Measurements from ENCODE around the gene CCDC27. TPM values are rescaled to one million over a fixed set of nuclear protein-coding genes. Genes with fewer than 3 reads are reported as not detected.

The CCDC27 gene
- total and polyA plus RNA-seq, 3 donors from 2014 or later: 10.6 to 28.4 (median 18.3) TPM

DNA sequence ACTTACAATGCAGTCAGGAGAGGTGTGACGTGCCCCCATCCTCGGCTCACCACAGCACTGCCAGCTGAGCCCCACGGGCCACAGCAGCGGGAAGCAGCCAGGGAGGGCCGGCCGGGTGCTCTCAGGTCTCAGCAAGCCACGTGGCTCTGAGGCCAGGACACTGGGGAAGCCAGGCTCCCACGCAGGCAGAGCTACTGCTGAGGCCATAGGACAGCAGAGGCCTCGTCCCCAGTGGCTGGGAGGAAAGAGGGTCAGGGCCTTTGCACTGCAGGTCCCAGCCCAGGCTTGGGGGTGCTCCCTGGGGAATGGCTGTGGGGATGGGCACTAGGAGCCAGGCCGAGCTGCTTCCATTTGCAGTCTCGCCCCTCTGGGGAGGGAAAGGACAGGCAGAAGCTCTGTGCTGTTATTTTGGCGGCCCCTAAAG is 38.3 kb downstream of the CCDC27 start:
- Histone ChIP-seq H3K27me3 (no peaks in the 10 kb centered on the region), H3K27ac (no peak overlapping the region), H3K4me1 (peaks cover 26% of the 10 kb centered on the region), H3K4me3 (no peak overlapping the region), H3K36me3 (ENCODE audit: low read depth, missing control alignments) (no peaks in the 10 kb centered on the region), H3K9me3 (no peaks in the 10 kb centered on the region)
- no peak for DNase-seq
- 44 to 51% methylated on average over 6 to 9 of the region's 12 CpGs for WGBS, 2 donors
- TF ChIP-seq POLR2A (IDR thresholded peaks at IDR 0.05): no peak
- TF ChIP-seq, protein P1, sequence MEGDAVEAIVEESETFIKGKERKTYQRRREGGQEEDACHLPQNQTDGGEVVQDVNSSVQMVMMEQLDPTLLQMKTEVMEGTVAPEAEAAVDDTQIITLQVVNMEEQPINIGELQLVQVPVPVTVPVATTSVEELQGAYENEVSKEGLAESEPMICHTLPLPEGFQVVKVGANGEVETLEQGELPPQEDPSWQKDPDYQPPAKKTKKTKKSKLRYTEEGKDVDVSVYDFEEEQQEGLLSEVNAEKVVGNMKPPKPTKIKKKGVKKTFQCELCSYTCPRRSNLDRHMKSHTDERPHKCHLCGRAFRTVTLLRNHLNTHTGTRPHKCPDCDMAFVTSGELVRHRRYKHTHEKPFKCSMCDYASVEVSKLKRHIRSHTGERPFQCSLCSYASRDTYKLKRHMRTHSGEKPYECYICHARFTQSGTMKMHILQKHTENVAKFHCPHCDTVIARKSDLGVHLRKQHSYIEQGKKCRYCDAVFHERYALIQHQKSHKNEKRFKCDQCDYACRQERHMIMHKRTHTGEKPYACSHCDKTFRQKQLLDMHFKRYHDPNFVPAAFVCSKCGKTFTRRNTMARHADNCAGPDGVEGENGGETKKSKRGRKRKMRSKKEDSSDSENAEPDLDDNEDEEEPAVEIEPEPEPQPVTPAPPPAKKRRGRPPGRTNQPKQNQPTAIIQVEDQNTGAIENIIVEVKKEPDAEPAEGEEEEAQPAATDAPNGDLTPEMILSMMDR (IDR thresholded peaks at IDR 0.05): no peak
- intact Hi-C loops (cut with DNase I; ENCODE audit: low total_unique reads): no loop called here

DNA sequence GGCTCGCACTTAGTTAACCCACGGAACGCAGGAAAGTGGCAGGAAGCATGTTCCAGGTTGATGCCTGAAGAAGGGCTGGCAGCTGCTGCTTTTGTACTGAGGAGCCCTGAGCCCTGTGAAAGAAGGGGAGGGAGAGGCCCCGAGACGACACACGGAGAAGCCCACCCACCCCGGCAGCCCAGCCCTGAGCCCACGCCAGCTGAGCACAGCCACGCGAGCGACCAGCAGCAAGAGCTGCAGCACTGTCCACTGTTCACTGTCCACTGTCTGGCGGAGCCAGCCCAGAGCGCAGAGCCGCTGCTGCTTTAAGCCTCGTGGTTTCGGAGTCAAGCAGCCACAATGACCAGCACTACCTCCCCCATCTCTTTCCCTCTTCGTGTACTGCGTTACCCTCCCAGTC is 38.7 kb downstream of the CCDC27 start:
- TF ChIP-seq POLR2A (IDR thresholded peaks at IDR 0.05): no peak
- TF ChIP-seq, protein P1 (IDR thresholded peaks at IDR 0.05): no peak
- no peaks in the 10 kb centered on the region for H3K36me3 ChIP-seq (ENCODE audit: low read depth, missing control alignments)
- no peaks in the 10 kb centered on the region for H3K9me3 ChIP-seq
- DNase-seq: no peak
- 76 to 80% methylated on average over 18 of the region's 18 CpGs for WGBS, 2 donors
- intact Hi-C loops (cut with DNase I; ENCODE audit: low total_unique reads): no loop called here
- H3K27me3 ChIP-seq: no peaks in the 10 kb centered on the region
- H3K27ac ChIP-seq: no peak overlapping the region
- H3K4me1 ChIP-seq: peaks cover 26% of the 10 kb centered on the region
- no peak overlapping the region for H3K4me3 ChIP-seq

DNA sequence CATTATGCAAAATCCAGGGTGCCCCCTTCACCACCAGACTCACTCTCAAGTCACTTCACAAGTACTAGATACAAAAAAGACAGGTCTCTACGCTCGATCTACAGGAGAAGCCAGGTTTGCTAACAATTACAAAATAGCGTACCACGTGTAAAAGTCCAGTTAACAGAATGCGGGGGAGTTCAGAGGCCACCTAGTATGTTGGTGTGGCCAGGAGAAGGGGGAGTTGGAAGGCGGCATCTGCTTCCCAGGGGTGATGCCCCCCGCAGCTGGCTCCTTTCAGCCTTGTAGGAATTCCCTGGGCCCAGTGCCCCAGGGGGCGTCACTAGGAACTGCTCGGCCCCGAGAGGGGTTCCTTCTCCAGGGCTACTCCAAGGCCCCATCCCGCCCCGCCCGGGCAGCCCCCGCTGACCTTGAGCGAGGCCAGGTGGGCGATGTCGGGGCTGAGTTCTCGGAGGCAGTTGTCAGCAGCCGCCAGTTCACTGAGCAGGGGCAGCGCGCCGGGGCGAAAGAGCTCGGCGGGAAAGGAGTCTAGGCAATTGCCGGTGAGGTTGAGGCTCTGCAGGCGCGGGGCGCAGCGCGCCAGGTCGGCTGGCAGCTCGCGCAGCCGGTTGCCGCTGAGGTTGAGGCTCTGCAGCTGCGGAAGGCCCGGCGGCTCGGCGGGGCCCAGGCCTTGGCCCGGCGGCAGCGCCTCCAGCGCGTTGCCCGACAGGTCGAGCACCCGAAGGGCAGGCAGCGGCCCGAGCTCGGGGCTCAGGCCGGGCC is 43.4 kb downstream of the CCDC27 start:
- H3K36me3 ChIP-seq (ENCODE audit: low read depth, missing control alignments): no peaks in the 10 kb centered on the region
- H3K27ac ChIP-seq: no peak overlapping the region
- no peak for TF ChIP-seq POLR2A (IDR thresholded peaks at IDR 0.05)
- TF ChIP-seq, protein P1 (IDR thresholded peaks at IDR 0.05): no peak
- peak overlapping the region; percentile 87 to 97 for H3K4me3 ChIP-seq
- DNase-seq: no peak
- intact Hi-C loops (cut with DNase I; ENCODE audit: low total_unique reads): no loop called here
- H3K27me3 ChIP-seq: no peaks in the 10 kb centered on the region
- 4 to 16% methylated on average over 8 to 28 of the region's 53 CpGs for WGBS, 2 donors
- H3K9me3 ChIP-seq: no peaks in the 10 kb centered on the region
- peaks cover 27% of the 10 kb centered on the region for H3K4me1 ChIP-seq

DNA sequence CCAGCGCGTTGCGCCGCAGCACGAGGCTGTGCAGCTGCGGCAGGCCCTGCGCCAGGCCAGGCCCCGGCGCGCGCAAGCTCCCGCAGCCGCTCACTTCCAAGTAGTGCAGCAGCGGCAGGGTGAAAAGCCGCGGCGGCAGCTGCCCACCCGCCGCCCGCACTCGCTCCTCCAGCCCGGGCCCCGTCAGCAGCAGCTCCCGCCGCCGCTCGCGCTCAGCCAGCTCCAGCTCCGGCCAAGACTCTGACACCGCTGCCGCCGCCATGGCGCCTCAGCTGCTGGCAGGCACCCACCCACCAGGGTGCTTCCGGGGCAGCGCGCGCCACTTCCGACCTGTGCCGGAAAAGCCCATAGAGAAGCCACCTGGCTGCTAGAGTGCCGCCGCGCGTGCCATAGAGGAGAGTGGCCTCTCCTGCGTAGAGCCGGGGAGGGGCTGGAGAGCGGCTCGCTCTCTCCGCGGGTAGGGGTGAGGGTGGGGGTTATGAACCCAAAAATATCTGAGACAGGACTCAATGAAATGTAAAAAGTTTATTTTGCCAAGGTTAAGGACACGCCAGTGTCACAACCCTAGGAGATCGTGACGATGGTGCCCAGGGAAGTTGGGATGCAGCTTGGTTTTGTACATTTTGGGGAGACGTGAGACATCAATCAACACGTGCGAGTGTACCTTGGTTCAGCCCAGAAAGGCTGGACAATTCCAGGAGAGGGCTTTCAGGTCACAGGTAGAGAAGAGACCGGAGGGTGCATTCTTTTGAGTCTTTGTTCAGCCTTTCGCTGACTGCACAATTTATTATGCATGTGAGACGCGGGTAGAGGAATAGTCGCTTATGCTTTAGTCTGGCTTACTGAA is 44.2 kb downstream of the CCDC27 start, which contains the start of gene LRRC47:
TSS of gene LRRC47 (minus strand) at position 284 of the 847 bp plus-strand sequence. CDS start at position 262, 22 bp downstream.
- WGBS, 2 donors: 3 to 7% methylated on average over 21 to 39 of the region's 60 CpGs
- H3K4me1 ChIP-seq: peaks cover 26% of the 10 kb centered on the region
- intact Hi-C loops (cut with DNase I; ENCODE audit: low total_unique reads): no loop called here
- no peaks in the 10 kb centered on the region for H3K9me3 ChIP-seq
- H3K27me3 ChIP-seq: no peaks in the 10 kb centered on the region
- H3K27ac ChIP-seq: no peak within 1 kb of the TSS
- peak; percentile 97 for DNase-seq
- H3K4me3 ChIP-seq: peak within 1 kb of the TSS; percentile 87 to 97
- H3K36me3 ChIP-seq (ENCODE audit: low read depth, missing control alignments): no peaks in the 10 kb centered on the region
- TF ChIP-seq, protein P1 (IDR thresholded peaks at IDR 0.05): peak in 1 of 3 experiments; percentile 5
- TF ChIP-seq POLR2A (IDR thresholded peaks at IDR 0.05): no peak
